ENCODE results near the gene EIF3K.

- TF ChIP-seq TAF1 (IDR thresholded peaks at IDR 0.05; ENCODE audit: low read depth) = no peak
- no peak for TF ChIP-seq TCF12 (IDR thresholded peaks at IDR 0.05; ENCODE audit: low read depth)
- TF ChIP-seq RAD21 (IDR thresholded peaks at IDR 0.05; ENCODE audit: low read depth) = no peak
- no peak for TF ChIP-seq EGR1 (IDR thresholded peaks at IDR 0.05)
Observed at GRCh38 chr19:38676023-38676877, 57.3 kb downstream of the EIF3K start.

Measured in Ishikawa (cell line).